Smooth muscle cell (in vitro differentiated cells): ENCODE data around the gene ADAD2. TPM values are rescaled to one million over a fixed set of nuclear protein-coding genes. Genes with fewer than 3 reads are reported as not detected.

ENCODE experiments used
- DNase-seq: peaks from one replicate; lab custom pipeline; 2025; ENCODE audit not compliant: unreplicated experiment; lab: John Stamatoyannopoulos, UW
- H2AFZ ChIP-seq: fragments of 200-600 bp; sonication (generic); 2 replicates; pipeline ENCODE4 v1.6.0; 2016; ENCODE audit warnings: antibody characterized with exemption, low read depth, mild to moderate bottlenecking
- H3F3A ChIP-seq: fragments of 200-600 bp; sonication (generic); 2 replicates; pipeline ENCODE4 v1.6.0; 2017; ENCODE audit warnings: antibody characterized with exemption, low read depth
- H3K27ac ChIP-seq: fragments of 200-600 bp; sonication (generic); 2 replicates; pipeline ENCODE4 v1.5.1; 2016; ENCODE audit warnings: low read depth, mild to moderate bottlenecking
- H3K27me3 ChIP-seq: fragments of 200-600 bp; sonication (generic); 2 replicates; pipeline ENCODE4 v1.6.1; 2016; ENCODE audit warnings: low read depth, mild to moderate bottlenecking
- H3K36me3 ChIP-seq: fragments of 200-600 bp; sonication (generic); 2 replicates; pipeline ENCODE4 v1.5.1; 2016; ENCODE audit warnings: low read depth
- H3K4me1 ChIP-seq: fragments of 200-600 bp; sonication (generic); 2 replicates; pipeline ENCODE4 v1.5.1; 2016; ENCODE audit warnings: low read depth
- H3K4me2 ChIP-seq: fragments of 200-600 bp; sonication (generic); 2 replicates; pipeline ENCODE4 v1.6.0; 2016; ENCODE audit warnings: mild to moderate bottlenecking
- H3K4me3 ChIP-seq: fragments of 200-600 bp; sonication (generic); 2 replicates; pipeline ENCODE4 v1.5.1; 2016; ENCODE audit warnings: mild to moderate bottlenecking
- H3K79me2 ChIP-seq: fragments of 200-600 bp; sonication (generic); 2 replicates; pipeline ENCODE4 v1.6.0; 2016; ENCODE audit warnings: low read depth, mild to moderate bottlenecking
- H3K9ac ChIP-seq: fragments of 200-600 bp; sonication (generic); 2 replicates; pipeline ENCODE4 v1.6.0; 2016; ENCODE audit warnings: low read depth
- H3K9me3 ChIP-seq: fragments of 200-600 bp; sonication (generic); replicated peaks from 2 replicates; pipeline ENCODE4 v1.5.1; 2016; ENCODE audit warnings: low read depth
- H4K20me1 ChIP-seq: fragments of 200-600 bp; sonication (generic); 2 replicates; pipeline ENCODE4 v1.6.0; 2016; ENCODE audit warnings: low read depth
- CTCF ChIP-seq: fragments of 200-600 bp; sonication (generic); IDR thresholded peaks from 2 replicates; pipeline ENCODE4 v1.5.1; 2017; ENCODE audit warnings: borderline replicate concordance, mild to moderate bottlenecking, antibody characterized with exemption; ENCODE audit not compliant: insufficient read depth, poor library complexity, severe bottlenecking
- WGBS: methylation state at CpG from one replicate; pipeline ENCODE4 v1.1.7; 2016; ENCODE audit warnings: low lambda C conversion rate; 5-methylcytosine and 5-hydroxymethylcytosine counted together
- polyA plus RNA-seq: library from polyadenylated mRNA; unstranded; fragments of >200 nt; fragmentation: Nextera tagmentation; extraction: Ambion mirVana; gene quantifications from 2 replicates; pipeline ENCODE4 v1.2.1, GENCODE V29; 2016
- total RNA-seq: library from RNA; depleted of rRNA; stranded (reverse); fragments of >200 nt; gene quantifications from 2 replicates; pipeline ENCODE4 v1.2.3, GENCODE V29; 2014

Gene ADAD2
- total and polyA plus RNA-seq, 2 experiments from 2014 or later = not detected

GRCh38 chr16:84191466-84191865 lies 509 bp downstream of the ADAD2 start:
- no peak overlapping the region for H3K27ac ChIP-seq
- no peaks in the 10 kb centered on the region for H3K9me3 ChIP-seq
- H3K4me1 ChIP-seq = no peaks in the 10 kb centered on the region
- WGBS = 87% methylated on average over 7 of the region's 16 CpGs
- TF ChIP-seq CTCF = no peak
- no peaks in the 10 kb centered on the region for H3K27me3 ChIP-seq
- H3K9ac ChIP-seq = no peak overlapping the region
- peaks cover 4% of the 10 kb centered on the region for H3K79me2 ChIP-seq
- no peaks in the 10 kb centered on the region for H4K20me1 ChIP-seq
- no peak overlapping the region for H3K4me3 ChIP-seq
- no peaks in the 10 kb centered on the region for H3K36me3 ChIP-seq
- no peak overlapping the region for H3K4me2 ChIP-seq
- no peaks in the 10 kb centered on the region for H3F3A ChIP-seq
- no peak overlapping the region for H2AFZ ChIP-seq
- DNase-seq = no peak

- Histone ChIP-seq H4K20me1 (no peaks in the 10 kb centered on the region), H3K4me1 (no peaks in the 10 kb centered on the region), H3K27ac (no peak overlapping the region), H2AFZ (no peak overlapping the region), H3K36me3 (no peaks in the 10 kb centered on the region), H3K9me3 (no peaks in the 10 kb centered on the region), H3K9ac (no peak overlapping the region), H3K4me2 (no peak overlapping the region), H3K79me2 (no peaks in the 10 kb centered on the region), H3K27me3 (no peaks in the 10 kb centered on the region), H3K4me3 (no peak overlapping the region), H3F3A (no peaks in the 10 kb centered on the region)
- no peak for DNase-seq
- no peak for TF ChIP-seq CTCF
- 89% methylated on average over 7 of the region's 7 CpGs for WGBS
Measured at GRCh38 chr16:84193480-84193879, 2.5 kb downstream of the ADAD2 start.

- TF ChIP-seq CTCF = no peak
- no peak overlapping the region for H3K4me2 ChIP-seq
- H2AFZ ChIP-seq = no peak overlapping the region
- no peaks in the 10 kb centered on the region for H3K36me3 ChIP-seq
- DNase-seq = no peak
- no peak overlapping the region for H3K4me3 ChIP-seq
- H3K27ac ChIP-seq = no peak overlapping the region
- no peaks in the 10 kb centered on the region for H4K20me1 ChIP-seq
- no peaks in the 10 kb centered on the region for H3K27me3 ChIP-seq
- H3K9ac ChIP-seq = no peak overlapping the region
- no peaks in the 10 kb centered on the region for H3K9me3 ChIP-seq
- H3K79me2 ChIP-seq = no peaks in the 10 kb centered on the region
- 97% methylated on average over 11 of the region's 11 CpGs for WGBS
- H3K4me1 ChIP-seq = no peaks in the 10 kb centered on the region
- no peaks in the 10 kb centered on the region for H3F3A ChIP-seq
Measured at GRCh38 chr16:84194018-84194417, 3.1 kb downstream of the ADAD2 start.

DNA sequence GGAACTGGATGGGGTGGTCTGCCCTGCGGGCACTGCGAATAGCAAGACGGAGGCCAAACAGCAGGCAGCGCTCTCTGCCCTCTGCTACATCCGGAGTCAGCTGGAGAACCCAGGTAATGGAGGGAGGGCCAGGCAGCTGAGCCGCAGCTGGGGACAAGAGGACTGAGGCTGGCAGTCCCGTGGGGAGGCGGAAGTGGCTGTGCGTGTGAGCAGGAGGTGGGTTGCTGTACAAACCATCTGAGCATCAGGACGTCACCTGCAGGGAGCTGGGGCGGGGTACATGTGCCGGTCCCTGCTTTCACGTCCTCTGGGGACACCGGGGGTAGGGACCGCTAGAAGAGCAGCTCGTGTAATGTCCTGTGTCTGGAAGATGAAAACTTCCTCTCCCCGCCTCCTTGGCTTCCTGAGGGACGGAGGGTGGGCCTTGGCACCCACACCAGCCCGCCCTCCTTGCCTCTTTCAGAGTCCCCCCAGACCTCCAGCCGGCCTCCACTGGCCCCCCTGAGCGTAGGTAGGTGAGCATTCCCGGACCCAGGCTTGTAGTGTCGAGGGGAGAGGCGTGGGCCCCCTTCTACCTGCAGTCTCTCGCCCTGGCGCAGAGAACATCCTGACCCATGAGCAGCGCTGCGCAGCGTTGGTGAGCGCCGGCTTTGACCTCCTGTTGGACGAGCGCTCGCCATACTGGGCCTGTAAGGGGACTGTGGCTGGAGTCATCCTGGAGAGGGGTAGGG lies 3.7 kb downstream of the ADAD2 start:
- H3K9ac ChIP-seq = no peak overlapping the region
- H3K9me3 ChIP-seq = no peaks in the 10 kb centered on the region
- no peaks in the 10 kb centered on the region for H3F3A ChIP-seq
- H3K27me3 ChIP-seq = no peaks in the 10 kb centered on the region
- no peak overlapping the region for H3K4me3 ChIP-seq
- no peaks in the 10 kb centered on the region for H3K36me3 ChIP-seq
- H3K79me2 ChIP-seq = no peaks in the 10 kb centered on the region
- no peak overlapping the region for H3K4me2 ChIP-seq
- DNase-seq = no peak
- no peak for TF ChIP-seq CTCF
- 89% methylated on average over 34 of the region's 34 CpGs for WGBS
- H3K4me1 ChIP-seq = no peaks in the 10 kb centered on the region
- H3K27ac ChIP-seq = no peak overlapping the region
- H4K20me1 ChIP-seq = no peaks in the 10 kb centered on the region
- H2AFZ ChIP-seq = no peak overlapping the region
